Sigmoid colon (tissue), 7 donors: ENCODE measurements around the gene SIAE. TPM values are rescaled to one million over a fixed set of nuclear protein-coding genes. Genes with fewer than 3 reads are reported as not detected.
A peak's percentile ranks its signal among the peaks of the same experiment; 100 is the strongest.

Source experiments
- DNase-seq: peaks from one replicate; pipeline ENCODE4 v3.0.0-alpha.2; 2019
- H3K27ac ChIP-seq, 4 donors: fragments of 200-600 bp; sonication (generic); one replicate each; pipeline ENCODE4 v1.5.1; 2016 to 2019; ENCODE audit warnings: mild to moderate bottlenecking in 1 of 4
- H3K27me3 ChIP-seq, 3 donors: fragments of 200-600 bp; sonication (generic); one replicate each; pipeline ENCODE4 v1.5.1; 2019; ENCODE audit warnings: mild to moderate bottlenecking in 1 of 3
- H3K36me3 ChIP-seq, 4 donors: fragments of 200-600 bp; sonication (generic); one replicate each; pipeline ENCODE4 v1.5.1; 2016 to 2019
- H3K4me1 ChIP-seq, 4 donors: fragments of 200-600 bp; sonication (generic); one replicate each; pipeline ENCODE4 v1.5.1; 2017 to 2019
- H3K4me3 ChIP-seq, 4 donors: fragments of 200-600 bp; sonication (generic); one replicate each; pipeline ENCODE4 v1.5.1; 2017 to 2019; ENCODE audit warnings: mild to moderate bottlenecking in 2 of 4, moderate library complexity in 1 of 4
- H3K9me3 ChIP-seq, 4 donors: fragments of 200-600 bp in 3 of 4; sonication (generic) in 3 of 4; one replicate each; pipeline versions ENCODE4 v1.5.1 to v1.6.1; 2013 to 2019
- CTCF ChIP-seq, 4 experiments: fragments of 450-650 bp in 3 of 4; fragments of 200-600 bp in 1 of 4; IDR thresholded peaks; one replicate each; pipeline ENCODE4 v1.5.1; 2016 to 2019; ENCODE audit warnings: antibody characterized with exemption in 4 of 4, mild to moderate bottlenecking in 3 of 4, moderate library complexity in 2 of 4
- EP300 ChIP-seq, 4 donors: sonication (generic); formaldehyde crosslinking; IDR thresholded peaks; one replicate each; pipeline ENCODE4 v1.6.1; 2017; ENCODE audit warnings: antibody characterized with exemption in 4 of 4
- POLR2A ChIP-seq, 2 donors: fragments of 450-650 bp; IDR thresholded peaks; one replicate each; pipeline ENCODE4 v1.6.1; 2016; ENCODE audit warnings: antibody characterized with exemption in 2 of 2, mild to moderate bottlenecking in 2 of 2, moderate library complexity in 2 of 2
- POLR2AphosphoS5 ChIP-seq, 4 donors: sonication (generic); formaldehyde crosslinking; IDR thresholded peaks; one replicate each; pipeline ENCODE4 v1.6.1; 2017; ENCODE audit warnings: antibody characterized with exemption in 4 of 4
- WGBS, 2 donors: extraction: QIAGEN DNeasy Blood & Tissue Kit; methylation state at CpG; one replicate each; pipeline ENCODE4 v1.1.7; 2013; 5-methylcytosine and 5-hydroxymethylcytosine counted together
- intact Hi-C: fragments of 100-400 bp; cut with DNase I; formaldehyde crosslinking; loops from one replicate; pipeline ENCODE4 v1.15.1; 2023
- polyA plus RNA-seq, 3 donors: library from polyadenylated mRNA; stranded (reverse); fragments of 200-250 nt; gene quantifications; one replicate each; pipeline ENCODE4 v1.2.3, GENCODE V29; 2013
- total RNA-seq, 4 donors: library from RNA; depleted of rRNA; stranded (reverse); fragments of >200 nt; gene quantifications; one replicate each; pipeline ENCODE4 v1.1.0, GENCODE V29; 2016
- donor health status: healthy with polysubstance abuse.
- donor health status: Bipolar disorder and iron deficiency.
- donor health status: healthy.

Gene SIAE
- total and polyA plus RNA-seq, 7 donors: 2.5 to 62.2 (median 7.2) TPM

GRCh38 chr11:124681421-124681820 lies 7.9 kb upstream of the SIAE start:
- Histone ChIP-seq H3K36me3 (no peaks in the 10 kb centered on the region), H3K27ac (no peak overlapping the region), H3K4me3 (no peak overlapping the region), H3K4me1 (no peaks in the 10 kb centered on the region), H3K9me3 (no peaks in the 10 kb centered on the region), H3K27me3 (no peaks in the 10 kb centered on the region)
- no peak for DNase-seq
- 98 to 99% methylated on average over 2 of the region's 2 CpGs for WGBS, 2 donors
- TF ChIP-seq EP300 (IDR thresholded peaks at IDR 0.05): no peak
- no peak for TF ChIP-seq POLR2AphosphoS5 (IDR thresholded peaks at IDR 0.05)
- no peak for TF ChIP-seq POLR2A (IDR thresholded peaks at IDR 0.05)
- no peak for TF ChIP-seq CTCF (IDR thresholded peaks at IDR 0.05)
- intact Hi-C loops: no loop called here

- Histone ChIP-seq H3K4me1 (peaks cover 0 to 8% (median 6%) of the 10 kb centered on the region in 4 donors), H3K27ac (no peak overlapping the region), H3K36me3 (no peaks in the 10 kb centered on the region), H3K27me3 (no peaks in the 10 kb centered on the region), H3K9me3 (no peaks in the 10 kb centered on the region), H3K4me3 (no peak overlapping the region)
- DNase-seq: no peak
- intact Hi-C loops: loop anchor here (10.0 kb wide), 1 partner anchor 196 kb away; no protein-coding TSS in a partner anchor
- TF ChIP-seq CTCF (IDR thresholded peaks at IDR 0.05): no peak
- WGBS, 2 donors: 90 to 93% methylated on average over 5 of the region's 5 CpGs
Observed at GRCh38 chr11:124678416-124678815, 4.9 kb upstream of the SIAE start.

- Histone ChIP-seq H3K4me1 (peaks cover 0 to 17% (median 12%) of the 10 kb centered on the region in 4 donors), H3K9me3 (no peaks in the 10 kb centered on the region), H3K27me3 (no peaks in the 10 kb centered on the region), H3K36me3 (no peaks in the 10 kb centered on the region), H3K4me3 (no peak overlapping the region), H3K27ac (peak overlapping the region in 3 of 4 donors; percentile 5 to 68 (median 20))
- intact Hi-C loops: loop anchor here (10.0 kb wide), 1 partner anchor 198 kb away; no protein-coding TSS in a partner anchor
- DNase-seq: no peak
- TF ChIP-seq POLR2A (IDR thresholded peaks at IDR 0.05) (no peak), POLR2AphosphoS5 (IDR thresholded peaks at IDR 0.05) (peak in 2 of 4 donors; percentile 5 to 17)
- whole genome bisulfite sequencing, 2 donors: 6 to 39% methylated on average over 2 of the region's 2 CpGs
Observed at GRCh38 chr11:124676386-124676785, 2.8 kb upstream of the SIAE start.

- intact Hi-C loops: loop anchor here (5.0 to 10.0 kb wide), 2 partner anchors 52 to 200 kb away; partner anchors contain the start of gene TBRG1
- peak overlapping the region; percentile 79 to 87 (median 86) for H3K27ac ChIP-seq
- WGBS, 2 donors: 95% methylated on average over 5 of the region's 5 CpGs
- no peaks in the 10 kb centered on the region for H3K9me3 ChIP-seq
- no peaks in the 10 kb centered on the region for H3K36me3 ChIP-seq
- DNase-seq: no peak
- no peaks in the 10 kb centered on the region for H3K27me3 ChIP-seq
- TF ChIP-seq POLR2A (IDR thresholded peaks at IDR 0.05) (no peak), EP300 (IDR thresholded peaks at IDR 0.05) (no peak), CTCF (IDR thresholded peaks at IDR 0.05) (no peak), POLR2AphosphoS5 (IDR thresholded peaks at IDR 0.05) (no peak)
- peak overlapping the region; percentile 60 to 82 (median 72) for H3K4me3 ChIP-seq
- peaks cover 0 to 17% (median 12%) of the 10 kb centered on the region in 4 donors for H3K4me1 ChIP-seq
Observed at GRCh38 chr11:124674571-124674970, 1.0 kb upstream of the SIAE start.

GRCh38 chr11:124674168-124674517 lies 604 bp upstream of the SIAE start:
- Histone ChIP-seq H3K4me3 (peak overlapping the region; percentile 60 to 82 (median 72)), H3K27ac (peak overlapping the region; percentile 79 to 87 (median 86)), H3K36me3 (no peaks in the 10 kb centered on the region), H3K4me1 (peaks cover 0 to 17% (median 12%) of the 10 kb centered on the region in 4 donors), H3K9me3 (no peaks in the 10 kb centered on the region), H3K27me3 (no peaks in the 10 kb centered on the region)
- TF ChIP-seq POLR2AphosphoS5 (IDR thresholded peaks at IDR 0.05): no peak
- no peak for TF ChIP-seq CTCF (IDR thresholded peaks at IDR 0.05)
- TF ChIP-seq POLR2A (IDR thresholded peaks at IDR 0.05): no peak
- no peak for TF ChIP-seq EP300 (IDR thresholded peaks at IDR 0.05)
- no peak for DNase-seq
- intact Hi-C loops: loop anchor here (5.0 to 10.0 kb wide), 2 partner anchors 52 to 201 kb away; partner anchors contain the start of gene TBRG1
- WGBS, 2 donors: 32 to 39% methylated on average over 18 of the region's 18 CpGs
